Measurements from ENCODE around the gene TAS1R1.

Gene TAS1R1

DNA sequence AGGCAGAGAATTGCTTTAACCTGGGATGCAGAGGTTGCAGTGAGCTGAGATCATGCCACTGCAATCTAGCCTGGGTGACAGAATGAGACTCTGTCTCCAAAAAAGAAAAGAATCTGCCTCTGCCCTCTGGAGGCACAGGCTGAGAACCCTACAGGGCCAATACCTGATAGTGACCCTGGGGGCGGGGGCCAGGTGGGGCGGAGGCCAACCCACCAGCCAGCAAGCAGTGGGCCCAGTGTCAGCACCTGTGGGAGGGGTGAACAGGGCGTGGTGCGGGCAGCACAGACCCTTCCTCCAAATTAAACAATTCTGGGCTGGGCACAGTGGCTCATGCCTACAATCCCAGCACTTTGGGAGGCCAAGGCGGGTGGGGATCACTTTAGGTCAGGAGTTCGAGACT, 44.6 kb upstream of the TAS1R1 start:
- no peak overlapping the region for H3K27ac ChIP-seq

DNA sequence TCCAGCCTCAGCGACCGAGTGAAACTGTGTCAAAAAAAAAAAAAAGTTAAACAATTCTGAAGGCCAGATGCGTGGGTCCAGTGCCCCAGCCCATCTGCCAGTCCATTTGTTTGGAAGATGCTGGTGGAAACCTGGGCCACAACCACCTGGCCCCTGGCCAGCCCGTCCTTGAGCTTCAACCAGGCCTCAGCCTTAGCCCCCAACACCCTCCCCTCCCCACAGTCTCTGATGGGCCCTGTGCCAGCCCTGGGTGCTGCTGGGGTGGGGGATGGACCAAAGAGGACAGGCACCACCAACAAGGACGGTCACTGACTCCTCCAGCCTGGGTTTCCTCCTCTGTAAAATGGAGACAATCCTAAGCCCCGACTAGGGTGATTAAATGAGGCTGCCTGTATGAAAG, 44.1 kb upstream of the TAS1R1 start:
- Histone ChIP-seq H3K36me3 (ENCODE audit: control insufficient read depth, insufficient read depth, low read length) (no peaks in the 10 kb centered on the region), H3K79me2 (no peaks in the 10 kb centered on the region), H3K4me2 (ENCODE audit: low read length) (no peak overlapping the region), H2AFZ (no peak overlapping the region), H3K27ac (no peak overlapping the region), H3K4me1 (no peaks in the 10 kb centered on the region), H3K9ac (no peak overlapping the region), H3K9me3 (ENCODE audit: control insufficient read depth, low read length) (no peaks in the 10 kb centered on the region), H3K27me3 (ENCODE audit: control insufficient read depth, insufficient read depth, low read length) (no peaks in the 10 kb centered on the region), H3K4me3 (ENCODE audit: low read depth, low read length) (no peak overlapping the region)
- TF ChIP-seq, protein P1, sequence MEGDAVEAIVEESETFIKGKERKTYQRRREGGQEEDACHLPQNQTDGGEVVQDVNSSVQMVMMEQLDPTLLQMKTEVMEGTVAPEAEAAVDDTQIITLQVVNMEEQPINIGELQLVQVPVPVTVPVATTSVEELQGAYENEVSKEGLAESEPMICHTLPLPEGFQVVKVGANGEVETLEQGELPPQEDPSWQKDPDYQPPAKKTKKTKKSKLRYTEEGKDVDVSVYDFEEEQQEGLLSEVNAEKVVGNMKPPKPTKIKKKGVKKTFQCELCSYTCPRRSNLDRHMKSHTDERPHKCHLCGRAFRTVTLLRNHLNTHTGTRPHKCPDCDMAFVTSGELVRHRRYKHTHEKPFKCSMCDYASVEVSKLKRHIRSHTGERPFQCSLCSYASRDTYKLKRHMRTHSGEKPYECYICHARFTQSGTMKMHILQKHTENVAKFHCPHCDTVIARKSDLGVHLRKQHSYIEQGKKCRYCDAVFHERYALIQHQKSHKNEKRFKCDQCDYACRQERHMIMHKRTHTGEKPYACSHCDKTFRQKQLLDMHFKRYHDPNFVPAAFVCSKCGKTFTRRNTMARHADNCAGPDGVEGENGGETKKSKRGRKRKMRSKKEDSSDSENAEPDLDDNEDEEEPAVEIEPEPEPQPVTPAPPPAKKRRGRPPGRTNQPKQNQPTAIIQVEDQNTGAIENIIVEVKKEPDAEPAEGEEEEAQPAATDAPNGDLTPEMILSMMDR (IDR thresholded peaks at IDR 0.05): no peak

More for the DNA sequence above, 44.6 kb upstream of the TAS1R1 start:
- H3K79me2 ChIP-seq: no peaks in the 10 kb centered on the region
- no peaks in the 10 kb centered on the region for H3K36me3 ChIP-seq (ENCODE audit: control insufficient read depth, insufficient read depth, low read length)
- H3K9me3 ChIP-seq (ENCODE audit: control insufficient read depth, low read length): no peaks in the 10 kb centered on the region
- no peaks in the 10 kb centered on the region for H3K27me3 ChIP-seq (ENCODE audit: control insufficient read depth, insufficient read depth, low read length)
- no peak overlapping the region for H3K4me2 ChIP-seq (ENCODE audit: low read length)
- H3K4me1 ChIP-seq: no peaks in the 10 kb centered on the region
- TF ChIP-seq, protein P1 (IDR thresholded peaks at IDR 0.05): no peak
- no peak overlapping the region for H2AFZ ChIP-seq
- no peak overlapping the region for H3K4me3 ChIP-seq (ENCODE audit: low read depth, low read length)
- H3K9ac ChIP-seq: no peak overlapping the region

DNA sequence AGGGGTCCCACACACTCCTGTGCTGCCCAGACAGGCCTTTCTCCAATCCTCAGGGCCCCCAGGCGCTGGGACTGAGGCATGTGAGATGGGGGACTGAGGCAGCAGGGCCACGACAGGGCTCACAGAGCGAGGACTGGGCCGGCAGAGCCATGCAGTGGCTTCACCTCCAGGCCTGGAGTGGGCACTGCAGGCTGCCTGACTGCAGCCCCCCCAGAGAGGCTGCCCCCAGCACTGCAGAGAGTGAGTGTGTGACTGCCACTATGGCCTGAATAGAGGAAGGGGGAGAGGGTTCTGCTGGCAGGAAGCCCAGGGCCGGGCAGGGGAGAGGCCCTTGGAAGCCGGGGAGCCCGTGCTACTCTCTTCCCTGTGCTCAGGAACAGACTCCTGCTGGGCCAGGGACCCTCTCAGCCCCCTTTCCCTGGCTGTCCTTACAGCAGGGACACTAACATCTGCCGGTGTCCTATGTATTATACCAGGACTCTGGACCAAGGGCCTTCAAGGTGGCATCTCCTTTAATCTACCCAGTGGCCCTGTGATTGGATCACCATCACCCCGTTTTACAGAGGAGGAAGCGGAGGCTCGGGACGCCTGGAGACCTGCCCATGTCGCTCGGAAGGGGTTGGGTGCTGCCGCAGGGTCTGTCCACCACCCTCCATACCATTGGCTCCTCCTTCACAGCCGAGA, 43.4 kb upstream of the TAS1R1 start:
- no peaks in the 10 kb centered on the region for H3K36me3 ChIP-seq (ENCODE audit: control insufficient read depth, insufficient read depth, low read length)
- H2AFZ ChIP-seq: no peak overlapping the region
- no peak overlapping the region for H3K27ac ChIP-seq
- no peaks in the 10 kb centered on the region for H3K9me3 ChIP-seq (ENCODE audit: control insufficient read depth, low read length)
- H3K4me1 ChIP-seq: no peaks in the 10 kb centered on the region
- no peak overlapping the region for H3K9ac ChIP-seq
- no peaks in the 10 kb centered on the region for H3K27me3 ChIP-seq (ENCODE audit: control insufficient read depth, insufficient read depth, low read length)
- TF ChIP-seq, protein P1 (IDR thresholded peaks at IDR 0.05): no peak
- no peak overlapping the region for H3K4me3 ChIP-seq (ENCODE audit: low read depth, low read length)
- H3K4me2 ChIP-seq (ENCODE audit: low read length): no peak overlapping the region
- no peaks in the 10 kb centered on the region for H3K79me2 ChIP-seq

DNA sequence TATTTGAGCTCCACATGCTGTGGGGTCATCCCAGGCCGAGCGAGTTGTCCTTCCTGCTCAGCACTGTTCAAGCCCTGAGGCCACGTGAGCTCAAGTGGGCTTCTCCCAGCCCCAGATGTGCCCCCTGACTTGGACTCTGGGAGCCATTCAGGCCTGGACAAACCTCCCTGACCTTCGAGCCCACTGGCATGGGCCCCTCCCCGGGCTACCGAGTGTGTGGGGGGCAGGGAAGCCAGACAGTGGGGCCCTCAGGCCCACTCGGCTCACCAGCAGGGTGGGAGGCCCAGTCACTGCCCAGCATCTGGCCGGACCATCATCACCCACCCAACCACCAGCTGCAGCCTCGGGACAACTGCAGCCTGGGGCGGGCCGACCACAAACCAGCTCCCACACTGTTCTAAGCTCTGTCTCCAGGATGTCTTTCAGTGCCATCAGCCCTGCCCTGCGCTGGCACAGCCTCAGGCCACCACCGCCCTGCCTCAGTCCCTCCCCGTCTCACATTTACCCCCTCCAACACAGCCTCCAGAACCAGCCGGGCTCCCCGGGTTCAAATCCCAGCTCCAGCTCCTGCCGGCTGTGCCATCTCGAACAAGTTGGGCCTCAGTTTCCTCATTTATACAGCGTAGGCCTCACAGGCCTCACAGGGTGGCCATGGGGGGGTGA, 42.7 kb upstream of the TAS1R1 start:
- no peaks in the 10 kb centered on the region for H3K79me2 ChIP-seq
- no peaks in the 10 kb centered on the region for H3K9me3 ChIP-seq (ENCODE audit: control insufficient read depth, low read length)
- no peaks in the 10 kb centered on the region for H3K36me3 ChIP-seq (ENCODE audit: control insufficient read depth, insufficient read depth, low read length)
- no peak overlapping the region for H3K4me3 ChIP-seq (ENCODE audit: low read depth, low read length)
- no peak overlapping the region for H2AFZ ChIP-seq
- no peak overlapping the region for H3K27ac ChIP-seq
- H3K4me2 ChIP-seq (ENCODE audit: low read length): no peak overlapping the region
- H3K27me3 ChIP-seq (ENCODE audit: control insufficient read depth, insufficient read depth, low read length): no peaks in the 10 kb centered on the region
- H3K9ac ChIP-seq: no peak overlapping the region
- TF ChIP-seq, protein P1 (IDR thresholded peaks at IDR 0.05): no peak
- no peaks in the 10 kb centered on the region for H3K4me1 ChIP-seq

DNA sequence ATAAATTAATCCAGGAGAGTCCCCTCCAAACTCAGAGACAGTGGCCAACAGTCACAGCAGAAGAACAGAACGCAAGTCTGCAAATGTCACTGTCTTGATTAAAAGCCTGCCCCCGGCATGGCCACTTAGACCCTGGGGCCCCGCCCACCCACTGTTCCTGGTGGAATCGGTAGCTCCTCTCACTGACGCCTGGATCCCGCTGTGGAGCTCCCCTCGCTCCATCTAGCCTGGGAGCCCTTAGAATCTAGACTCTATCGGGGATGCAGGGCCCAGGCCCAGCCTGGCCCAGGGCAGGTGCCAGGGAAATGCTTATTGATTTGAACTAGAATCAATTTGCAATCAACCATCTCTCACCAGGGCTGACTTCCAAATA, 42.2 kb upstream of the TAS1R1 start:
- H3K9me3 ChIP-seq (ENCODE audit: control insufficient read depth, low read length): no peaks in the 10 kb centered on the region
- no peaks in the 10 kb centered on the region for H3K27me3 ChIP-seq (ENCODE audit: control insufficient read depth, insufficient read depth, low read length)
- H3K36me3 ChIP-seq (ENCODE audit: control insufficient read depth, insufficient read depth, low read length): no peaks in the 10 kb centered on the region
- H2AFZ ChIP-seq: no peak overlapping the region
- no peak overlapping the region for H3K4me3 ChIP-seq (ENCODE audit: low read depth, low read length)
- H3K27ac ChIP-seq: no peak overlapping the region
- H3K9ac ChIP-seq: no peak overlapping the region
- H3K79me2 ChIP-seq: no peaks in the 10 kb centered on the region
- H3K4me1 ChIP-seq: no peaks in the 10 kb centered on the region
- no peak overlapping the region for H3K4me2 ChIP-seq (ENCODE audit: low read length)
- TF ChIP-seq, protein P1 (IDR thresholded peaks at IDR 0.05): no peak

Data from parathyroid adenoma (tissue), 2 donors.